Measurements from ENCODE around the gene ZNF785. TPM values are rescaled to one million over a fixed set of nuclear protein-coding genes. Genes with fewer than 3 reads are reported as not detected.

Gene ZNF785
- total and polyA plus RNA-seq, 7 donors = 1.3 to 5.4 (median 3.4) TPM

DNA sequence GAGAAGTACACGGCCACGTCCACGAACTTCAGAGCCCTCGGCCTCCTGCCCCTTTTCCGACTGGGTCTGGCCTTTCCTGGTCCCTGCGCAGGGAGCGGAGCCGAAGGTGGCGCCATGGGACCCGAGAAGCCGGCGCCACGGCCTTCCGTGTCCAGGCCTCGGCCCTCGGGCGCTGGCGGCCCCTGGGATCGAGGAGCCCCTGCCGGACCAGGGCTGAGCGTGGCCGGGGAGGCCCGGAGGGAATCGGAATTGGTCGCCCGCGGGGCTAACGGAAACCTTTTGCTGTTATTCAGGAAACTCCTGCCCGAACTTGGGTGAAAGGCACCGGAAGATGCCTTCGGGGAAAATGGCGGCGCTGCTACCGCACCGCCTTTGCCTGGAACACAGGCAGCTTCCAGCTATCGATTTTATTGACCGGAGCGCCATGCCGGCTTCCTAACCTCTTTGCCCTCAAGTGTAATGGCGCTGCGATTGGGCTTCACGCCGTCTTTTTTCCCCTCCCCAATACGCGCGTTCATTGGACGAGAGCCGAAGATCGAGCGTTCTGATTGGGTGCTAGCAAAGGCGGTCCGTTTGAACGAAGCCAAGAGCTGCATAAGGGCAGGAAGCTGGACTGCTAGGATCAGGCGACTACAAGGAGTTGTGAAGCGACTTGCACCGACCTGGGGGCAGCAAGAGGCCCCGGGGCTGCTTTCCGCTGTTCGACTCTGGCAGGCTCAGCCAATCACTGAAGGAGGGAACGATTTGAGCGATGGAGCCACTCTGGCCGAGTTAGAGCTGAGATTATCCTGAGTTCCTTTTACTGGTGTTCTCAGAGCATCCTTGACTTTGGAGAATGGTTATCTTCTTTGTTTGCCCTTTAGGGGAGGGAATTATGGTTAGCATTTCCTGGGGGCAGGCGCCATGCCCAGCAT is 24.7 kb upstream of the ZNF785 start, which contains the start of gene ZNF689:
ZNF689 (minus strand) TSS at position 464 of the 914 bp plus-strand sequence; CDS start at position 116, 348 bp downstream.
- Histone ChIP-seq H3K27me3 (ENCODE audit: insufficient read depth in 3 of 3, low read length in 2 of 3) (no peaks in the 10 kb centered on the region), H3K27ac (peak within 1 kb of the TSS; percentile 86), H3K4me1 (peaks cover 5% of the 10 kb centered on the region), H3K36me3 (ENCODE audit: insufficient read depth in 1 of 2, low read depth in 1 of 2) (peaks cover 0 to 38% of the 10 kb centered on the region in 2 donors), H3K9me3 (no peaks in the 10 kb centered on the region), H3K4me3 (peak within 1 kb of the TSS; percentile 86)
- DNase-seq (peak; percentile 93 to 97), ATAC-seq (peak; percentile 98 to 99 (median 98))
- intact Hi-C loops (cut with DNase I) = no loop called here
- WGBS, 3 donors = 0 to 1% (median 1%) methylated on average over 52 to 63 of the region's 63 CpGs
- TF ChIP-seq, protein P1, sequence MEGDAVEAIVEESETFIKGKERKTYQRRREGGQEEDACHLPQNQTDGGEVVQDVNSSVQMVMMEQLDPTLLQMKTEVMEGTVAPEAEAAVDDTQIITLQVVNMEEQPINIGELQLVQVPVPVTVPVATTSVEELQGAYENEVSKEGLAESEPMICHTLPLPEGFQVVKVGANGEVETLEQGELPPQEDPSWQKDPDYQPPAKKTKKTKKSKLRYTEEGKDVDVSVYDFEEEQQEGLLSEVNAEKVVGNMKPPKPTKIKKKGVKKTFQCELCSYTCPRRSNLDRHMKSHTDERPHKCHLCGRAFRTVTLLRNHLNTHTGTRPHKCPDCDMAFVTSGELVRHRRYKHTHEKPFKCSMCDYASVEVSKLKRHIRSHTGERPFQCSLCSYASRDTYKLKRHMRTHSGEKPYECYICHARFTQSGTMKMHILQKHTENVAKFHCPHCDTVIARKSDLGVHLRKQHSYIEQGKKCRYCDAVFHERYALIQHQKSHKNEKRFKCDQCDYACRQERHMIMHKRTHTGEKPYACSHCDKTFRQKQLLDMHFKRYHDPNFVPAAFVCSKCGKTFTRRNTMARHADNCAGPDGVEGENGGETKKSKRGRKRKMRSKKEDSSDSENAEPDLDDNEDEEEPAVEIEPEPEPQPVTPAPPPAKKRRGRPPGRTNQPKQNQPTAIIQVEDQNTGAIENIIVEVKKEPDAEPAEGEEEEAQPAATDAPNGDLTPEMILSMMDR (IDR thresholded peaks at IDR 0.05) = no peak

DNA sequence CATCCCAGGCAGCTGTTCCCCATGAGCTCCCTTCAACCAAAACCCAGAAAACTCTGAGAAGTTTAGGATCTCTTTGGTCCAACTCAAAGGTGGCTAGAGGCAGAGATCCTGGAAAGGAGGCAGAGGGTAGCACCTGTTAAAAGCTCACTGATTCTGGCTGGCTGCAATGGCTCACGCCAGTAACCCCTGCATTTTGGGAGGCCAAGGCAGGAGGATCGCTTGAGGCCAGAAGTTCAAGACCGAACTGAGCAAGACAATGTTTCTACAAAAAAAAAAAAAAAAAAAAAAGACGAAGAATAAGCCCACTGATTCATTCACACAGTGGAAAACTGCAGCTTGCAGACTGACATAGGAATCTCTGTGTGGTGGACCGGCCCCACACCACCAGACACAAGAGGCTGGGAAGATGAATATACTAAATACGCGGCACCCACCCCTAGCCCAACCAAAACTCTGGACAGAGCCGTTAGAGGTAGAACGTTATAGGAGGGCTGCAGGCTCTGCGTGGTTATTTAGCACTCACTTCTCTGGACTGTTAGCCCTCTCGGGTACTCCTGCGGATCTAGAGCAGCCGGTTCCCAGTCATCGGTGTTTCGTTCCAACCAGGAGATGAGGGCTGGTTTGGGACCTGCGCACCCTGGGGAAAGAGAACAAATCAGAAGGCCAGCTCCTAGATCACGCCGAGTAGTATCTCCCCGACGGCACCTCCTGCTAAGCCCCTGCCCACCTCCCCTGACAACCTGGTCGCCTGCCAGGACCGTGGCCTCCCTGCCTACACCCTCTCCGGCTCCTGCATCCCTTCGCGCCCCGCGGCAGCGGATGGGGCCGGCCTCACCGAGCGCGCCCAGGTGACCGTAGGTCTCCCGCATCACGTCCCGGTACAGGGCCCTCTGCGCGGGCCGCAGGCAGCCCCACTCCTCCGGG is 23.8 kb upstream of the ZNF785 start:
- intact Hi-C loops (cut with DNase I) = no loop called here
- WGBS, 3 donors = 13 to 14% (median 14%) methylated on average over 37 to 40 of the region's 40 CpGs
- DNase-seq = peak; percentile 59 to 80

DNA sequence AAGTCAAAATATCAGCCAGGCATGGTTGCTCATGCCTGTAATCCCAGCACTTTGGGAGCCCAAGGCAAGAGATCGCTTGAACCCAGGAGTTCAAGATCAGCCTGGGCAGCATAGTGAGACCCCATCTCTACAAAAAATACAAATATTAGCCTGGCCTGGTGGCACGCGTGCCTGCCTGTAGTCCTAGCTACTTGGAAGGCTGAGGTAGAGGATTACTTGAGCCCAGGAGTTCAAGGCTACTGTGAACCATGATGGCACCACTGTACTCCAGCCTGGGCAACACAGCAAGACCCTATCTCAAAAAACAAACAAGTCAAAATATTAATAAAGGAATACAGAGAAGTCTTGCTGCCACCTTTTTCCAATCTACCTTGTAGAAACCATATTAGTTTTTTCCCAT is 20.5 kb upstream of the ZNF785 start:
- TF ChIP-seq, protein P1 (IDR thresholded peaks at IDR 0.05) = no peak
- Histone ChIP-seq H3K27ac (no peak overlapping the region), H3K4me1 (peaks cover 5% of the 10 kb centered on the region), H3K9me3 (no peaks in the 10 kb centered on the region), H3K4me3 (no peak overlapping the region), H3K27me3 (ENCODE audit: insufficient read depth in 3 of 3, low read length in 2 of 3) (no peaks in the 10 kb centered on the region), H3K36me3 (ENCODE audit: insufficient read depth in 1 of 2, low read depth in 1 of 2) (peaks cover 8 to 57% of the 10 kb centered on the region in 2 donors)
- ATAC-seq (no peak), DNase-seq (no peak)
- 97 to 100% (median 97%) methylated on average over 3 of the region's 3 CpGs for WGBS, 3 donors
- intact Hi-C loops (cut with DNase I) = no loop called here

More for the DNA sequence above, 23.8 kb upstream of the ZNF785 start:
- TF ChIP-seq, protein P1 (IDR thresholded peaks at IDR 0.05) = no peak
- ATAC-seq = peak; percentile 56 to 74 (median 66)
- Histone ChIP-seq H3K27me3 (ENCODE audit: insufficient read depth in 3 of 3, low read length in 2 of 3) (no peaks in the 10 kb centered on the region), H3K36me3 (ENCODE audit: insufficient read depth in 1 of 2, low read depth in 1 of 2) (peaks cover 4 to 48% of the 10 kb centered on the region in 2 donors), H3K4me1 (peaks cover 5% of the 10 kb centered on the region), H3K27ac (peak overlapping the region; percentile 86), H3K9me3 (no peaks in the 10 kb centered on the region), H3K4me3 (peak overlapping the region; percentile 86)

DNA sequence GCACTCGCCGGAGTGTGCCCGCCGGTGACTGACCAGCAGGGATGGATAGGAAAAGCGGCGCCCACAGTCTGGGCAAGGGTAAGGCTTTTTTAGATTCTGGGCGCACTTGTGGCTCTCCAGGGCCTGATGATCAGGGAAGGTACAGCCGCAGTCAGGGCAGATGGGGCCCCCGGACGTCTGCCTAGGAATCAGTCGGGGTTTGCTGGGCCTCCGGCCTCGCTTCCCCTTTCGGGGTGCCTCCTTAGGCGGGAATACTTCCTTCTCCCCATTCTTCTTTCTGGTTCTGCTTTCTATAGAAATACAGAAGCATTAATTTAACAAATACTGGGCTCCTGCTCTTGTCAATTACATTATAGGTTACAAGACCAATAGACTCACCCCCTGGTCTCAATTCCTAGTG is 19.7 kb upstream of the ZNF785 start:
- Histone ChIP-seq H3K27ac (no peak overlapping the region), H3K36me3 (ENCODE audit: insufficient read depth in 1 of 2, low read depth in 1 of 2) (peaks cover 8 to 57% of the 10 kb centered on the region in 2 donors), H3K27me3 (ENCODE audit: insufficient read depth in 3 of 3, low read length in 2 of 3) (no peaks in the 10 kb centered on the region), H3K9me3 (no peaks in the 10 kb centered on the region), H3K4me1 (peaks cover 5% of the 10 kb centered on the region), H3K4me3 (no peak overlapping the region)
- DNase-seq (no peak), ATAC-seq (no peak)
- intact Hi-C loops (cut with DNase I) = no loop called here
- TF ChIP-seq, protein P1 (IDR thresholded peaks at IDR 0.05) = no peak
- 92 to 97% (median 94%) methylated on average over 15 of the region's 15 CpGs for WGBS, 3 donors

Data from psoas muscle (tissue), 8 donors.